H9 (cell line): ENCODE data around the gene ZNF487. TPM values are rescaled to one million over a fixed set of nuclear protein-coding genes. Genes with fewer than 3 reads are reported as not detected.

Experiments used
- DNase-seq: peaks from one replicate; pipeline ENCODE4 v3.0.0-alpha.2; 2017
- H2AFZ ChIP-seq: one replicate; pipeline ENCODE4 v1.6.1; 2013; ENCODE audit warnings: mild to moderate bottlenecking, low read length, control low read depth, moderate library complexity
- H2AK5ac ChIP-seq: 2 replicates; pipeline ENCODE4 v1.6.1; 2013; ENCODE audit warnings: low read length, control low read depth, mixed read lengths; ENCODE audit not compliant: insufficient read length
- H2BK120ac ChIP-seq: one replicate; pipeline ENCODE4 v1.6.1; 2013; ENCODE audit warnings: low read depth, mild to moderate bottlenecking, low read length, control low read depth, inconsistent platforms; ENCODE audit not compliant: poor library complexity, severe bottlenecking
- H2BK12ac ChIP-seq: 2 replicates; pipeline ENCODE4 v1.6.1; 2013; ENCODE audit warnings: low read length, control low read depth, mixed read lengths, low read depth; ENCODE audit not compliant: insufficient read length
- H2BK15ac ChIP-seq: 2 replicates; pipeline ENCODE4 v1.6.1; 2013; ENCODE audit warnings: low read depth, low read length, control low read depth
- H2BK20ac ChIP-seq: one replicate; pipeline ENCODE4 v1.6.1; 2013; ENCODE audit warnings: low read depth, mild to moderate bottlenecking, low read length, control low read depth, inconsistent platforms; ENCODE audit not compliant: poor library complexity, severe bottlenecking
- H2BK5ac ChIP-seq: 2 replicates; pipeline ENCODE4 v1.6.1; 2013; ENCODE audit warnings: low read length, control low read depth, mixed read lengths; ENCODE audit not compliant: insufficient read length
- H3K14ac ChIP-seq: 2 replicates; pipeline ENCODE4 v1.6.1; 2013; ENCODE audit warnings: low read length, control low read depth; ENCODE audit not compliant: insufficient read depth
- H3K18ac ChIP-seq: 2 replicates; pipeline ENCODE4 v1.6.1; 2013; ENCODE audit warnings: low read depth, mild to moderate bottlenecking, mixed read lengths, low read length, control low read depth; ENCODE audit not compliant: insufficient read length
- H3K23ac ChIP-seq: 2 replicates; pipeline ENCODE4 v1.6.1; 2013; ENCODE audit warnings: low read length, control low read depth, mixed read lengths, low read depth; ENCODE audit not compliant: insufficient read length
- H3K23me2 ChIP-seq: 2 replicates; pipeline ENCODE4 v1.6.1; 2013; ENCODE audit warnings: low read depth, mild to moderate bottlenecking, mixed read lengths, low read length, control low read depth; ENCODE audit not compliant: insufficient read length, poor library complexity, severe bottlenecking
- H3K27ac ChIP-seq: 2 replicates; pipeline ENCODE4 v1.5.1; 2013; ENCODE audit warnings: low read length, control low read depth, mixed read lengths, low read depth; ENCODE audit not compliant: insufficient read length
- H3K27me3 ChIP-seq: 2 replicates; pipeline ENCODE4 v1.6.1; 2013; ENCODE audit warnings: low read length, control low read depth, inconsistent platforms; ENCODE audit not compliant: insufficient read depth
- H3K4ac ChIP-seq: 2 replicates; pipeline ENCODE4 v1.6.1; 2013; ENCODE audit warnings: low read depth, mild to moderate bottlenecking, control low read depth, inconsistent platforms, low read length, moderate library complexity
- H3K4me1 ChIP-seq: 2 replicates; pipeline ENCODE4 v1.6.1; 2013; ENCODE audit warnings: low read length, control low read depth, inconsistent platforms; ENCODE audit not compliant: insufficient read depth
- H3K4me2 ChIP-seq: 2 replicates; pipeline ENCODE4 v1.6.1; 2013; ENCODE audit warnings: low read length, control low read depth, mixed read lengths; ENCODE audit not compliant: insufficient read length, insufficient read depth
- H3K56ac ChIP-seq: 2 replicates; pipeline ENCODE4 v1.6.1; 2013; ENCODE audit warnings: low read depth, mild to moderate bottlenecking, mixed read lengths, low read length, control low read depth; ENCODE audit not compliant: insufficient read length
- H3K79me1 ChIP-seq: 2 replicates; pipeline ENCODE4 v1.6.1; 2013; ENCODE audit warnings: low read depth, mild to moderate bottlenecking, moderate library complexity, low read length, control low read depth, inconsistent platforms; ENCODE audit not compliant: insufficient read depth, poor library complexity, severe bottlenecking
- H3K79me2 ChIP-seq: 2 replicates; pipeline ENCODE4 v1.6.1; 2013; ENCODE audit warnings: low read length, control low read depth, inconsistent platforms; ENCODE audit not compliant: insufficient read depth
- H3K9ac ChIP-seq: 2 replicates; pipeline ENCODE4 v1.6.1; 2013; ENCODE audit warnings: low read length, control low read depth, mixed read lengths; ENCODE audit not compliant: insufficient read length; ENCODE audit errors: extremely low read depth
- H3K9me3 ChIP-seq: one replicate; pipeline ENCODE4 v1.6.1; 2013; ENCODE audit warnings: low read depth, low read length, inconsistent platforms; ENCODE audit not compliant: control insufficient read depth
- H3T11ph ChIP-seq: one replicate; pipeline ENCODE4 v1.6.1; 2013; ENCODE audit warnings: mild to moderate bottlenecking, low read length, control low read depth, inconsistent platforms
- H4K20me1 ChIP-seq: one replicate; pipeline ENCODE4 v1.6.1; 2013; ENCODE audit not compliant: control insufficient read depth, insufficient read length, insufficient read depth
- H4K5ac ChIP-seq: 2 replicates; pipeline ENCODE4 v1.6.1; 2013; ENCODE audit warnings: low read depth, mild to moderate bottlenecking, mixed read lengths, low read length, control low read depth; ENCODE audit not compliant: insufficient read length
- H4K8ac ChIP-seq: replicated peaks from 2 replicates; pipeline ENCODE4 v1.6.1; 2013; ENCODE audit warnings: low read length, control low read depth, mixed read lengths, low read depth; ENCODE audit not compliant: insufficient read length
- H4K91ac ChIP-seq: 2 replicates; pipeline ENCODE4 v1.6.1; 2013; ENCODE audit warnings: low read depth, mild to moderate bottlenecking, moderate library complexity, mixed read lengths, low read length, control low read depth; ENCODE audit not compliant: insufficient read length
- H3K27ac Mint-ChIP-seq, 3 experiments: 2 replicates in 2 of 3; 3 replicates in 1 of 3; pipeline ENCODE4 v1.8.0; 2020 to 2021; ENCODE audit warnings: mixed read lengths in 3 of 3, mild to moderate bottlenecking in 1 of 3, moderate library complexity in 1 of 3
- H3K27me3 Mint-ChIP-seq: 2 replicates; pipeline ENCODE4 v1.8.0; 2021; ENCODE audit warnings: low read depth, mild to moderate bottlenecking, moderate library complexity, mixed read lengths
- H3K36me3 Mint-ChIP-seq, 3 experiments: 2 replicates in 2 of 3; 3 replicates in 1 of 3; pipeline ENCODE4 v1.8.0; 2020 to 2021; ENCODE audit warnings: low read depth in 3 of 3, mixed read lengths in 3 of 3; ENCODE audit not compliant: insufficient read depth in 1 of 3
- H3K4me1 Mint-ChIP-seq, 2 experiments: 2 replicates each; pipeline ENCODE4 v1.8.0; 2020; ENCODE audit warnings: mixed read lengths in 2 of 2
- H3K4me3 Mint-ChIP-seq, 2 experiments: 2 replicates in 1 of 2; 3 replicates in 1 of 2; pipeline ENCODE4 v1.8.0; 2020 to 2021; ENCODE audit warnings: mild to moderate bottlenecking in 2 of 2, mixed read lengths in 2 of 2, moderate library complexity in 1 of 2
- H3K9me3 Mint-ChIP-seq, 2 experiments: 2 replicates in 1 of 2; 3 replicates in 1 of 2; pipeline ENCODE4 v1.8.0; 2020; ENCODE audit warnings: mild to moderate bottlenecking in 2 of 2, mixed read lengths in 2 of 2, moderate library complexity in 1 of 2
- WGBS: extraction: QIAGEN DNeasy Blood & Tissue Kit; methylation state at CpG from one replicate; pipeline ENCODE4 v1.1.7; 2013; ENCODE audit warnings: missing lambda C conversion rate, low lambda C conversion rate, mixed read lengths; ENCODE audit not compliant: insufficient read length; ENCODE audit errors: extremely low coverage; 5-methylcytosine and 5-hydroxymethylcytosine counted together
- total RNA-seq: library from RNA; stranded (reverse); gene quantifications from 2 replicates; pipeline ENCODE4 v1.2.1, GENCODE V29; 2021
- TF ChIP-seq, protein P1 (sequence below): fragments of 200-600 bp; sonication (generic); conservative IDR thresholded peaks from 3 replicates; pipeline ENCODE4 v1.8.0; 2021; ENCODE audit warnings: antibody characterized with exemption, mild to moderate bottlenecking

The ZNF487 gene
- total RNA-seq, 1 experiment from 2014 or later: 1.4 TPM

DNA sequence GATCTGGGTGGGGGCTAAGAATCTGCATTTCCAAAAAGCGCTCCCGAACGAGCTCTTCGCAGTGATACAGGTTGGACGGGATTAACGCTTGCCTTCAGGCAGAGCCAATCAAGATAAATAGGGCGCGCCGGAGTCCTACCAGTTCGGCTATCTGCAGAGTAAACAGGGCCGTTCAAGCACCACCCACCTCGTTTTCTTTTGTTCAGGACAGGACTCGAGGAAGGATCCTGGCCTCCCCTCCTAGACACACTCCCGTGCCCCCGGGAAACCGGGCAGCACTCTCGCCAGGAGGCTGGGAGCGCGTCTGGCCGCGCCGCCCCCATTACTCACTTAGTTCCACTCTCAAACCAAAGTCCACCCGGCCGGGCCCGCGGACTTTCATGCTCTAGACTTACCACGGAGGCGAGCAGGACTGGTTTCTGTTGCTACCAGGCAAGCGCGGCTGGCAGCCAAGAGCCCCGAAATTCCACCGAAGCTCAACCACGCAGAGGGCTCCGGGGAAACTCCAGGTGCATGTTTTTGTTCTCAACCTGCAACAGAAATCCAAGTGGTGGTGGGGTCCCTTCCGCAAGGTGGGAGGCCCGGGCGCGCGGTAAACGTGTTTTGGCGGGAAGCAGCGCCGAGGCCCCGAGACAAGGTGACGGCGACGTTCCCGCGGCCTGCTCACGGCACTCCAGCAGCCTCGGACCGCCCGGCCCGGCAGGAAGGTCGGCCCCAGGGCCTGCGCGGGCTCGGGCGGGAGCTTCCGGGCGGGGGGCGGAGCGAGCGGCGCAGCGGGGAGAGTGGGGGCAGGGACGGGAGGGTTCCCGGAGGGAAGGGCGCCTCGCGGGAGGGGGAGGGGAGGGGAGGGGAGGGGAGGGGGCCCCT lies 40.6 kb upstream of the ZNF487 start:
- peaks cover 4% of the 10 kb centered on the region for H3K27me3 Mint-ChIP-seq
- Histone ChIP-seq H2BK5ac (peak overlapping the region; percentile 65), H3K9me3 (no peaks in the 10 kb centered on the region), H2AFZ (no peak overlapping the region), H3K27ac (peak overlapping the region; percentile 74), H3K14ac (peak overlapping the region; percentile 100), H2BK12ac (peak overlapping the region; percentile 2), H2BK15ac (no peak overlapping the region), H3K23me2 (peaks cover 10% of the 10 kb centered on the region), H3T11ph (peak overlapping the region; percentile 67), H3K79me2 (peaks cover 56% of the 10 kb centered on the region), H3K27me3 (no peaks in the 10 kb centered on the region), H3K56ac (no peak overlapping the region), H4K5ac (peak overlapping the region; percentile 82), H4K20me1 (no peaks in the 10 kb centered on the region), H4K91ac (peak overlapping the region; percentile 88), H2BK120ac (peak overlapping the region; percentile 70), H2BK20ac (no peak overlapping the region), H3K79me1 (peaks cover 7% of the 10 kb centered on the region), H3K23ac (no peak overlapping the region), H3K4me2 (peak overlapping the region; percentile 92), H4K8ac (no peak overlapping the region), H3K4me1 (peaks cover 2% of the 10 kb centered on the region; the same call in 1 of the 2 replicates), H3K18ac (peak overlapping the region; percentile 92), H3K9ac (peak overlapping the region; percentile 96), H2AK5ac (no peak overlapping the region), H3K4ac (peak overlapping the region; percentile 99)
- WGBS: no CpG with 5 or more reads among the region's 71 CpGs
- peaks cover 40 to 63% (median 50%) of the 10 kb centered on the region in 3 experiments for H3K36me3 Mint-ChIP-seq
- peak overlapping the region; percentile 94 to 100 (median 99) for H3K27ac Mint-ChIP-seq
- no peaks in the 10 kb centered on the region; a peak in 1 of 5 replicates for H3K9me3 Mint-ChIP-seq
- peak; percentile 78 for DNase-seq
- peak overlapping the region; percentile 90 to 92 for H3K4me3 Mint-ChIP-seq
- peaks cover 58 to 65% of the 10 kb centered on the region in 2 experiments for H3K4me1 Mint-ChIP-seq
- TF ChIP-seq, protein P1, sequence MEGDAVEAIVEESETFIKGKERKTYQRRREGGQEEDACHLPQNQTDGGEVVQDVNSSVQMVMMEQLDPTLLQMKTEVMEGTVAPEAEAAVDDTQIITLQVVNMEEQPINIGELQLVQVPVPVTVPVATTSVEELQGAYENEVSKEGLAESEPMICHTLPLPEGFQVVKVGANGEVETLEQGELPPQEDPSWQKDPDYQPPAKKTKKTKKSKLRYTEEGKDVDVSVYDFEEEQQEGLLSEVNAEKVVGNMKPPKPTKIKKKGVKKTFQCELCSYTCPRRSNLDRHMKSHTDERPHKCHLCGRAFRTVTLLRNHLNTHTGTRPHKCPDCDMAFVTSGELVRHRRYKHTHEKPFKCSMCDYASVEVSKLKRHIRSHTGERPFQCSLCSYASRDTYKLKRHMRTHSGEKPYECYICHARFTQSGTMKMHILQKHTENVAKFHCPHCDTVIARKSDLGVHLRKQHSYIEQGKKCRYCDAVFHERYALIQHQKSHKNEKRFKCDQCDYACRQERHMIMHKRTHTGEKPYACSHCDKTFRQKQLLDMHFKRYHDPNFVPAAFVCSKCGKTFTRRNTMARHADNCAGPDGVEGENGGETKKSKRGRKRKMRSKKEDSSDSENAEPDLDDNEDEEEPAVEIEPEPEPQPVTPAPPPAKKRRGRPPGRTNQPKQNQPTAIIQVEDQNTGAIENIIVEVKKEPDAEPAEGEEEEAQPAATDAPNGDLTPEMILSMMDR: no peak
